ENCODE measurements around the gene RNF217. TPM values are rescaled to one million over a fixed set of nuclear protein-coding genes. Genes with fewer than 3 reads are reported as not detected.

Gene RNF217
- total RNA-seq, 1 donor from 2014 or later, result 14.1 TPM

DNA sequence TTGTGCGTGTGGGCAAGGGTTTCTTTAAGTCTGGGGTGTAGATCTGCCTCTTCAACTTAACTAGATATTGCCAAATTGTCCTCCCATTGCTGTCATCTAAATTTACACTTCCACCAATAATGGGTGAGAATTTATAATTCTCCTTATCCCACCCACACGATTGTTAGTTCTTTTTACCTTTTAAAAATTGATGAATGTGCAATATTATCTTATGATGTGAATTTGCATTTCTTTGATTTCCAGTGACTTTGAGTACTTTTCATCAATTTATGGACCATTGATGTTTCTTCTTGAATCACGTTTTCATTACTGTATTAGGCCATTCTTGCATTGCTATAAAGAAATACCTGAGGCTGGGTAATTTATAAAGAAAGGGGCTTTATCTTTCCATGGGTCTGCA lies 174.1 kb downstream of the RNF217 start:
- intact Hi-C loops (cut with micrococcal nuclease), result no loop called here
- no peaks in the 10 kb centered on the region for H3K9me3 ChIP-seq (replicated peaks)
- no peak overlapping the region for H3K27ac ChIP-seq (replicated peaks)
- H3K4me1 ChIP-seq, result no peaks in the 10 kb centered on the region
- TF ChIP-seq, protein P1, sequence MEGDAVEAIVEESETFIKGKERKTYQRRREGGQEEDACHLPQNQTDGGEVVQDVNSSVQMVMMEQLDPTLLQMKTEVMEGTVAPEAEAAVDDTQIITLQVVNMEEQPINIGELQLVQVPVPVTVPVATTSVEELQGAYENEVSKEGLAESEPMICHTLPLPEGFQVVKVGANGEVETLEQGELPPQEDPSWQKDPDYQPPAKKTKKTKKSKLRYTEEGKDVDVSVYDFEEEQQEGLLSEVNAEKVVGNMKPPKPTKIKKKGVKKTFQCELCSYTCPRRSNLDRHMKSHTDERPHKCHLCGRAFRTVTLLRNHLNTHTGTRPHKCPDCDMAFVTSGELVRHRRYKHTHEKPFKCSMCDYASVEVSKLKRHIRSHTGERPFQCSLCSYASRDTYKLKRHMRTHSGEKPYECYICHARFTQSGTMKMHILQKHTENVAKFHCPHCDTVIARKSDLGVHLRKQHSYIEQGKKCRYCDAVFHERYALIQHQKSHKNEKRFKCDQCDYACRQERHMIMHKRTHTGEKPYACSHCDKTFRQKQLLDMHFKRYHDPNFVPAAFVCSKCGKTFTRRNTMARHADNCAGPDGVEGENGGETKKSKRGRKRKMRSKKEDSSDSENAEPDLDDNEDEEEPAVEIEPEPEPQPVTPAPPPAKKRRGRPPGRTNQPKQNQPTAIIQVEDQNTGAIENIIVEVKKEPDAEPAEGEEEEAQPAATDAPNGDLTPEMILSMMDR (IDR thresholded peaks at IDR 0.05; ENCODE audit: borderline replicate concordance), result no peak
- no peaks in the 10 kb centered on the region for H3K36me3 ChIP-seq
- no peak overlapping the region for H3K4me3 ChIP-seq
- no peak for DNase-seq
- no peaks in the 10 kb centered on the region for H3K27me3 ChIP-seq (ENCODE audit: low read depth)

GRCh38 chr6:125138083-125138482 lies 175.8 kb downstream of the RNF217 start:
- Histone ChIP-seq H3K4me1 (no peaks in the 10 kb centered on the region), H3K27me3 (ENCODE audit: low read depth) (no peaks in the 10 kb centered on the region), H3K36me3 (no peaks in the 10 kb centered on the region), H3K9me3 (replicated peaks) (no peaks in the 10 kb centered on the region), H3K4me3 (no peak overlapping the region), H3K27ac (replicated peaks) (no peak overlapping the region)
- TF ChIP-seq, protein P1 (IDR thresholded peaks at IDR 0.05; ENCODE audit: borderline replicate concordance), result no peak
- no peak for DNase-seq
- intact Hi-C loops (cut with micrococcal nuclease), result no loop called here

- TF ChIP-seq, protein P1 (IDR thresholded peaks at IDR 0.05; ENCODE audit: borderline replicate concordance), result no peak
- intact Hi-C loops (cut with micrococcal nuclease), result no loop called here
- no peak overlapping the region for H3K4me3 ChIP-seq
- no peaks in the 10 kb centered on the region for H3K27me3 ChIP-seq (ENCODE audit: low read depth)
- no peaks in the 10 kb centered on the region for H3K9me3 ChIP-seq (replicated peaks)
- no peaks in the 10 kb centered on the region for H3K4me1 ChIP-seq
- no peak overlapping the region for H3K27ac ChIP-seq (replicated peaks)
- no peaks in the 10 kb centered on the region for H3K36me3 ChIP-seq
- no peak for DNase-seq
Measured at GRCh38 chr6:125140808-125141207, 178.6 kb downstream of the RNF217 start.

Other genes with a start within 250 kb of the RNF217 start
- gene TPD52L1, start 191.3 kb downstream of the RNF217 start, total RNA-seq, result 64.0 TPM